Endothelial cell (in vitro differentiated cells): ENCODE data around the gene IRF7. TPM values are rescaled to one million over a fixed set of nuclear protein-coding genes. Genes with fewer than 3 reads are reported as not detected.
"Not testable (repeated sequence)": the region's sequence is repeated elsewhere in the genome, so short reads cannot be mapped to it uniquely, and the experiment has no call there.

Source experiments
- DNase-seq: peaks from one replicate; pipeline ENCODE4 v3.0.0; 2021; ENCODE audit warnings: low spot score
- H3K27ac Mint-ChIP-seq: one replicate; pipeline ENCODE4 v1.8.0; 2021; ENCODE audit warnings: mixed read lengths, inconsistent platforms; ENCODE audit not compliant: unreplicated experiment
- H3K27me3 Mint-ChIP-seq: one replicate; pipeline ENCODE4 v1.8.0; 2021; ENCODE audit warnings: mild to moderate bottlenecking, moderate library complexity, mixed read lengths, inconsistent platforms; ENCODE audit not compliant: unreplicated experiment
- H3K36me3 Mint-ChIP-seq: one replicate; pipeline ENCODE4 v1.8.0; 2021; ENCODE audit warnings: mild to moderate bottlenecking, low read depth, mixed read lengths, inconsistent platforms; ENCODE audit not compliant: unreplicated experiment
- H3K4me1 Mint-ChIP-seq: one replicate; pipeline ENCODE4 v1.8.0; 2021; ENCODE audit warnings: mild to moderate bottlenecking, mixed read lengths, inconsistent platforms; ENCODE audit not compliant: unreplicated experiment
- H3K4me3 Mint-ChIP-seq: one replicate; pipeline ENCODE4 v1.8.0; 2021; ENCODE audit warnings: mild to moderate bottlenecking, mixed read lengths, inconsistent platforms; ENCODE audit not compliant: unreplicated experiment
- H3K9me3 Mint-ChIP-seq: one replicate; pipeline ENCODE4 v1.8.0; 2021; ENCODE audit warnings: mixed read lengths, inconsistent platforms; ENCODE audit not compliant: unreplicated experiment
- total RNA-seq: library from RNA; stranded (reverse); fragmentation: NEBNext Ultra II Directional; extraction: Animal tissue kit (Norgen Biotek cat#: 25700); gene quantifications from one replicate; pipeline ENCODE4 v1.2.1, GENCODE V29; 2021; ENCODE audit not compliant: unreplicated experiment
- TF ChIP-seq, protein P1 (sequence below): fragments of 200-600 bp; sonication (generic); IDR thresholded peaks from one replicate; pipeline ENCODE4 v1.5.0; 2021; ENCODE audit warnings: antibody characterized with exemption; ENCODE audit not compliant: unreplicated experiment

Gene IRF7
- total RNA-seq, 1 donor from 2014 or later, result 11.6 TPM

DNA sequence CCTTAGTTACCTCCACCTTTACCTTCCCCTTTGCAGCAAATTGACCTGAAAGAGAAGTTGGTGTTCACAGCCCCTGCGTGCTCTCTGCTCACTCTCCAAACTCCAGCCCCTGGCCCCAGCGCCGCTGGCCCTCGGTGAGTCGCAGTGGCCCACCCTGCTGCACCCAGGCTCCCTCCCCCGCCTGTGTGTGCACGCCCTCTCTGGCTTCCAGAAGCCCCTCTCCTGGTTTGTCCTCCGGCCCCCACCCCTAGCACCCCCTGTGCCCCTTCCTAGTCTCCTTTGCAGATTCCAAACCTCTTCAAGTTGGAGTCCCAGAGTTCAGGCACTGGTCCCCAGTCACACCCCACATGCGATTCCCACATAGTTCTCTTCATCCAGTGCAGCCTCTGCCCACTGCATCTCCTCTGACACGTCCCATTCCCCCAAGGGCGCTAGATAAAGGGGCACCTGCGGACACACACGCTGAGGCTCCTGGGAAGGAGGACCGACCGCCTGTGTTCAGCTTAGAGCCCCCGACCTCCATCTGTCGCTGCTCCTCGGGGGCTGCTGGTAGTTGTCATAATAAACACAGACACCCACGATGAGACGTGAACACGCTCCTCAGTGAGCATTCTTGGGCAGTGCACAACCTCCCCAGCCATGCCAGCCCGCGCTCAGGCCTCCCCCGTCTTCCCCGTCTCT lies 41.0 kb downstream of the IRF7 start:
- Mint-ChIP-seq H3K27me3 (peaks cover 17% of the 10 kb centered on the region), H3K9me3 (no peaks in the 10 kb centered on the region), H3K36me3 (peaks cover 7% of the 10 kb centered on the region), H3K4me1 (peaks cover 21% of the 10 kb centered on the region), H3K4me3 (peak overlapping the region; percentile 86), H3K27ac (peak overlapping the region; percentile 58)
- DNase-seq, result no peak
- TF ChIP-seq, protein P1, sequence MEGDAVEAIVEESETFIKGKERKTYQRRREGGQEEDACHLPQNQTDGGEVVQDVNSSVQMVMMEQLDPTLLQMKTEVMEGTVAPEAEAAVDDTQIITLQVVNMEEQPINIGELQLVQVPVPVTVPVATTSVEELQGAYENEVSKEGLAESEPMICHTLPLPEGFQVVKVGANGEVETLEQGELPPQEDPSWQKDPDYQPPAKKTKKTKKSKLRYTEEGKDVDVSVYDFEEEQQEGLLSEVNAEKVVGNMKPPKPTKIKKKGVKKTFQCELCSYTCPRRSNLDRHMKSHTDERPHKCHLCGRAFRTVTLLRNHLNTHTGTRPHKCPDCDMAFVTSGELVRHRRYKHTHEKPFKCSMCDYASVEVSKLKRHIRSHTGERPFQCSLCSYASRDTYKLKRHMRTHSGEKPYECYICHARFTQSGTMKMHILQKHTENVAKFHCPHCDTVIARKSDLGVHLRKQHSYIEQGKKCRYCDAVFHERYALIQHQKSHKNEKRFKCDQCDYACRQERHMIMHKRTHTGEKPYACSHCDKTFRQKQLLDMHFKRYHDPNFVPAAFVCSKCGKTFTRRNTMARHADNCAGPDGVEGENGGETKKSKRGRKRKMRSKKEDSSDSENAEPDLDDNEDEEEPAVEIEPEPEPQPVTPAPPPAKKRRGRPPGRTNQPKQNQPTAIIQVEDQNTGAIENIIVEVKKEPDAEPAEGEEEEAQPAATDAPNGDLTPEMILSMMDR, result no peak

GRCh38 chr11:574031-574570 lies 41.6 kb downstream of the IRF7 start:
- H3K4me1 Mint-ChIP-seq, result peaks cover 16% of the 10 kb centered on the region
- not testable (repeated sequence) for H3K36me3 Mint-ChIP-seq

GRCh38 chr11:573146-573759 lies 42.5 kb downstream of the IRF7 start:
- Mint-ChIP-seq H3K4me3 (no peak overlapping the region), H3K27ac (no peak overlapping the region), H3K36me3 (peaks cover 7% of the 10 kb centered on the region), H3K9me3 (no peaks in the 10 kb centered on the region), H3K27me3 (peaks cover 19% of the 10 kb centered on the region), H3K4me1 (peaks cover 16% of the 10 kb centered on the region)
- TF ChIP-seq, protein P1, result no peak
- DNase-seq, result no peak

More at GRCh38 chr11:574031-574570, 41.6 kb downstream of the IRF7 start:
- not testable (repeated sequence) for H3K27ac Mint-ChIP-seq, H3K9me3 Mint-ChIP-seq, H3K4me3 Mint-ChIP-seq, DNase-seq
- peaks cover 19% of the 10 kb centered on the region for H3K27me3 Mint-ChIP-seq

- TF ChIP-seq, protein P1, result no peak
- Mint-ChIP-seq H3K9me3 (no peaks in the 10 kb centered on the region), H3K27ac (no peak overlapping the region), H3K4me3 (no peak overlapping the region), H3K27me3 (peaks cover 21% of the 10 kb centered on the region), H3K4me1 (peaks cover 6% of the 10 kb centered on the region), H3K36me3 (peaks cover 4% of the 10 kb centered on the region)
- DNase-seq, result no peak
Measured at GRCh38 chr11:571802-572185, 44.0 kb downstream of the IRF7 start.

DNA sequence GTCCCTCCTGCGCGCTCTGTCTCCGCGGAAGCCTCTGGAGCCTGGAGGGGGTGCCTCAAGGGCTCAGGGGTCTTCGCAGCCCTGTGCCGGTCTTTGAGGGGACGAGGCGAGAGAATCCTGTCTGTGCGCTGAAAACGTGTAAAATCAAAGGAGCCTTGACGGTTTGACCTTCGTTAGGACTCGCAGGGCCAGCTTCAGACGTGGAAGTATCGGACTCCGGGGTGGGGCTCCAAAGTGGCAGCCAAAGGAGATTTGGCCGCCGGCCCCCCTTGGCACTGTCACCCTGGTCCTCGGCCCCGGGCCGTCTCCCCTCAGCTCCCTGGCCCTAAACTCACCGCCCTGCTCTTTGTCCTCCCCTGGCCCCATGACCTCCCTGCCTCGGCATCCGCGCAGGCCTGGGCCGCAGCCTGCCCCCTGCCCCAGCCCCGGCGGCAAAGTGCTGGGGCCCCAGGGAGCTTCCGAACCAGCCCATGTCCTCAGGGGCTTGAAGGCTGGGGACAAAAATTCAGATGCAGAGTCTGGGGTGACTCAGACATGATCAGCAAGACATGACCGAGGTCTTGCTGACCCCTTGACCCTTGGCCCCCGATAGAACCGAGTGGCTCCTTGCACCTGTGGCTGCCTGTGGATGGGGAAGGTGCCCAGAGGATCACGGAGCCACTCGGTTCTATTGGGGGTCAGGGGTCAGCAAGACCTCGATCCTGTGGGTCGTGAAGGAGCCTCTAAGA lies 46.4 kb downstream of the IRF7 start:
- Mint-ChIP-seq H3K27ac (no peak overlapping the region), H3K9me3 (no peaks in the 10 kb centered on the region), H3K27me3 (peaks cover 21% of the 10 kb centered on the region), H3K4me3 (peak overlapping the region; percentile 79), H3K4me1 (no peaks in the 10 kb centered on the region), H3K36me3 (no peaks in the 10 kb centered on the region)
- no peak for DNase-seq
- TF ChIP-seq, protein P1, result no peak
